AG20443 (cell line): ENCODE results near the gene OGDH.

Experiments
- DNase-seq: peaks from one replicate; pipeline ENCODE4 v3.0.0; 2012; ENCODE audit warnings: low spot score, mixed read lengths

The OGDH gene

GRCh38 chr7:44638611-44639557 lies 32.5 kb downstream of the OGDH start:
- DNase-seq: peak; percentile 86

- DNase-seq: peak; percentile 64
Observed at GRCh38 chr7:44639671-44640321, 33.4 kb downstream of the OGDH start.

GRCh38 chr7:44643206-44643605 lies 36.8 kb downstream of the OGDH start:
- DNase-seq: no peak

- no peak for DNase-seq
Observed at GRCh38 chr7:44645254-44645653, 38.8 kb downstream of the OGDH start.

GRCh38 chr7:44645696-44646095 lies 39.3 kb downstream of the OGDH start:
- DNase-seq: no peak

GRCh38 chr7:44646176-44646920 lies 39.9 kb downstream of the OGDH start:
- no peak for DNase-seq

GRCh38 chr7:44646921-44647636 lies 40.7 kb downstream of the OGDH start:
- DNase-seq: no peak

GRCh38 chr7:44647981-44648714 lies 41.7 kb downstream of the OGDH start:
- no peak for DNase-seq

- DNase-seq: no peak
Observed at GRCh38 chr7:44650242-44650641, 43.8 kb downstream of the OGDH start.

GRCh38 chr7:44650772-44651171 lies 44.3 kb downstream of the OGDH start:
- DNase-seq: no peak

GRCh38 chr7:44652535-44652934 lies 46.1 kb downstream of the OGDH start:
- DNase-seq: no peak

GRCh38 chr7:44654255-44654796 lies 47.9 kb downstream of the OGDH start:
- DNase-seq: no peak

GRCh38 chr7:44655341-44655740 lies 48.9 kb downstream of the OGDH start:
- no peak for DNase-seq

- no peak for DNase-seq
Observed at GRCh38 chr7:44658979-44659378, 52.6 kb downstream of the OGDH start.

- no peak for DNase-seq
Observed at GRCh38 chr7:44661233-44661632, 54.8 kb downstream of the OGDH start.

GRCh38 chr7:44664780-44665461 lies 58.5 kb downstream of the OGDH start:
- DNase-seq: no peak

- peak; percentile 81 for DNase-seq
Observed at GRCh38 chr7:44665531-44666213, 59.2 kb downstream of the OGDH start.

GRCh38 chr7:44666566-44666965 lies 60.1 kb downstream of the OGDH start:
- no peak for DNase-seq

GRCh38 chr7:44667190-44667589 lies 60.8 kb downstream of the OGDH start:
- DNase-seq: no peak

GRCh38 chr7:44671069-44671468 lies 64.6 kb downstream of the OGDH start:
- DNase-seq: no peak
